HCT116 (cell line): ENCODE results near the gene PDP2.

Experiments used
- CEBPB ChIP-seq: IDR thresholded peaks from 2 replicates; pipeline ENCODE4 v1.6.1; 2012; ENCODE audit warnings: low read depth
- CTCF ChIP-seq, 3 experiments: fragments of 200-600 bp in 1 of 3; sonication (generic) in 1 of 3; IDR thresholded peaks in 2 of 3; conservative IDR thresholded peaks in 1 of 3; 2 replicates each; pipeline ENCODE4 v1.5.1; 2012 to 2017; ENCODE audit warnings: low read depth in 2 of 3, low read length in 2 of 3, antibody characterized with exemption in 1 of 3, borderline replicate concordance in 1 of 3, control low read depth in 1 of 3, mild to moderate bottlenecking in 1 of 3, mixed read lengths in 1 of 3, mixed run types in 1 of 3, moderate library complexity in 1 of 3; ENCODE audit not compliant: insufficient read depth in 1 of 3
- EZH2phosphoT487 ChIP-seq: fragments of 200-600 bp; IDR thresholded peaks from 2 replicates; pipeline ENCODE4 v1.6.1; 2018; ENCODE audit warnings: antibody characterized with exemption, borderline replicate concordance
- FOSL1 ChIP-seq: IDR thresholded peaks from 2 replicates; pipeline ENCODE4 v1.6.1; 2012; ENCODE audit warnings: low read depth
- ZBTB33 ChIP-seq: IDR thresholded peaks from 2 replicates; pipeline ENCODE4 v1.6.1; 2011; ENCODE audit warnings: mild to moderate bottlenecking, low read length, moderate library complexity; ENCODE audit not compliant: insufficient replicate concordance; ENCODE audit errors: extremely low read depth

DNA sequence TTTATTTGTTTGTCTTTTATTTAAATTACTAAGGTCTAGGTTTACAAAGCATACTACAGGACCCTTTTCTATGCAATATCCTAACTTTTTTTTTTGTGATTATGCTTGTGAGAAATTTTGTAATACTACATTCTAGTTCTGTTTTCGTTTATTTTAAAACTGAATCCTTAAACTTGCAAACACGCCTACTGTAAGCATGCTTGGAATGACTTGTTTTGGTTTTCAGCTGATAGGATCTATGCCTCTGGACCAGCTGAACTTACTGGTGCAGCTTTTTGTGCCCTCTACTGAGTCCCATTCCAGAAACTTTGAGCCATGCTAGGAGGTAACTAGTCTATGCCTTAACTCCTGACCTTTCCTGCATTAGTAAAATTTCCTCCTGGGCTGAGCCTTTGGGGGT lies 6.0 kb downstream of the PDP2 start:
- no peak for TF ChIP-seq CTCF (IDR thresholded peaks at IDR 0.05 in 2 of 3, conservative IDR thresholded peaks at IDR 0.05 in 1 of 3; ENCODE audit: borderline replicate concordance in 1 of 3, insufficient read depth in 1 of 3, low read depth in 2 of 3, low read length in 2 of 3)
- TF ChIP-seq EZH2phosphoT487 = no peak
- TF ChIP-seq FOSL1 = no peak
- no peak for TF ChIP-seq ZBTB33
- no peak for TF ChIP-seq CEBPB
